Stimulated activated CD8-positive, alpha-beta memory T cell treated with anti-CD3 and anti-CD28 coated beads, Interleukin-7, amount 100 ng/mL, for 48 hours (primary cell): Measurements from ENCODE around the gene NEURL1.
A peak's percentile ranks its signal among the peaks of the same experiment; 100 is the strongest.

Source experiments
- DNase-seq, 2 donors: peaks; one replicate each; pipeline ENCODE4 v3.0.0-alpha.2; 2020; ENCODE audit warnings: low read depth in 1 of 2; ENCODE audit errors: extremely low read depth in 1 of 2

The NEURL1 gene

GRCh38 chr10:103493362-103493915 is at the start of gene NEURL1:
TSS of gene NEURL1 (plus strand) at chr10:103493705. CDS start at chr10:103494388, 683 bp downstream.
- no peak for DNase-seq

- DNase-seq: no peak
These were observed 49.0 kb upstream of the NEURL1 start for GRCh38 chr10:103444478-103444877.

- DNase-seq: no peak
These were observed 48.1 kb upstream of the NEURL1 start for GRCh38 chr10:103445366-103445765.

GRCh38 chr10:103445767-103446567 is 47.5 kb upstream of the NEURL1 start:
- no peak for DNase-seq

GRCh38 chr10:103447187-103447586 is 46.3 kb upstream of the NEURL1 start:
- no peak for DNase-seq

GRCh38 chr10:103448746-103449145 is 44.8 kb upstream of the NEURL1 start:
- DNase-seq: no peak

GRCh38 chr10:103449208-103450144 is 44.0 kb upstream of the NEURL1 start:
- no peak for DNase-seq

- DNase-seq: no peak
These were observed 43.3 kb upstream of the NEURL1 start for GRCh38 chr10:103450201-103450695.

- no peak for DNase-seq
These were observed 42.3 kb upstream of the NEURL1 start for GRCh38 chr10:103451091-103451813.

GRCh38 chr10:103451831-103452505 is 41.5 kb upstream of the NEURL1 start, which contains the start of gene CALHM2:
TSS of gene CALHM2 (minus strand) at chr10:103452370. CDS start at chr10:103449941, 2,429 bp downstream.
- DNase-seq: peak in 1 of 2 donors; percentile 45

GRCh38 chr10:103452506-103453230 is 40.8 kb upstream of the NEURL1 start:
- DNase-seq: no peak

- no peak for DNase-seq
These were observed 39.5 kb upstream of the NEURL1 start for GRCh38 chr10:103454026-103454425.

GRCh38 chr10:103455235-103455634 is 38.3 kb upstream of the NEURL1 start:
- no peak for DNase-seq

GRCh38 chr10:103456074-103456660 is 37.3 kb upstream of the NEURL1 start:
- no peak for DNase-seq

GRCh38 chr10:103457176-103457712 is 36.3 kb upstream of the NEURL1 start:
- no peak for DNase-seq

GRCh38 chr10:103457896-103458583 is 35.5 kb upstream of the NEURL1 start:
- no peak for DNase-seq

- no peak for DNase-seq
These were observed 34.8 kb upstream of the NEURL1 start, which contains the start of gene CALHM1 for GRCh38 chr10:103458720-103459119. TSS of gene CALHM1 (minus strand) at chr10:103458900. CDS start at chr10:103458751, 149 bp downstream.

GRCh38 chr10:103459615-103460014 is 33.9 kb upstream of the NEURL1 start:
- no peak for DNase-seq
